Measurements from ENCODE around the gene CFAP54.

Gene CFAP54

DNA sequence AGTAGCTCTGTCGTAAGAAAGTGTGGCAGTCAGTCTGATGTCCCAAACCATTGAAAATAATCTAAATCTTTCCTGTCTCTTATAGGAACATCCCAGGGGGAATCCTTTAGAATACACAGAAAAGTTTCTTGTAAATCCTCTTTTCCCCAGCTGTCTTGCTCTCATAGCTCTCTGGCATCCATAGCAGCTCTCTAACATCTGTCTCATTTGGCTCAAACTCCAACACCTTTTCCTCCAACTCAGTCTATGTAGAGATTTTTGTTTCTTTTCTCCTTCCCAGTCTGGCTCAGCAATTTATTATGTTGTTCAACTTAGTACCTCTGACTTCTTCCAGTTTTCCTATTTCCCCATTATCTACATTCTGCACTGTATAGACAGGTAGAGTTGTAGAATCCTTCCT lies 333.3 kb downstream of the CFAP54 start:
- no peaks in the 10 kb centered on the region for H3K4me1 ChIP-seq (ENCODE audit: control insufficient read depth, insufficient read depth, low read length)

DNA sequence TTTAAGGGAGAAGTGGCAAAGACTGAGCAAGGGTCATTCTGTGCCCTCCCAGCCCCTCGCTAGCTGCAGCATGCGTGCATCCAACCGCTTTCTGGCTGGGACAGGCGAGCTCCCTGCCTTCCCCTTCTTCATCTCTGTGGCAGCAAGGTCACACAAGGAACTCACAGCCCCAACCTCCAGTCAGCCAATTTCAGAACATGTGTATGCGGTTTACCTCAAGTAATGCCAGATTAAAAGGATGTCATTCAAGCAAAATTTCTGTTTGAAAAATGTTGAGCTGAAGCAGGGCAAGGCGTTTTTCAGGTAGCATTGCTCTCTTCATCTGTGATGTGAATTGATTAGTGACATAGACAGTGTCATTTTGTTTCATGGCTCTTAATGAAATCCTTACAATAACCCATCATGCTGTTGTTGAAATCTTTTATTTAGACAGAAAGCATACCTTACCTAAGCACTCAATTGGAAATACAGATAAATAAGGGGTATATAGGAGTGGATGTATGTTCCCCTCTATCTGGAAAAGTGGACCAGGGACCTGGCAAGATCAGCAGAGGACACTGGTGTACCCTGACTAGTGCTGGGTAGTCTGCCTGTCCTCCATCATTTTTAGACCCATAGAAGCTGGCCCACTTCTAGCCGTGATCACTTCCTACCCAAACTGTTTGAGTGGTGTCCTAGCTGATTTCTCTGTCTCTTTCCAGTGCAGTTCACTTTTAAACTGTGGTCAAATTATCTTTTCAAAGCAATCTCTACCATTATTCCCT lies 334.9 kb downstream of the CFAP54 start:
- H3K9me3 ChIP-seq (ENCODE audit: control insufficient read depth in 2 of 2, low read length in 2 of 2): no peaks in the 10 kb centered on the region
- H3K27me3 ChIP-seq (ENCODE audit: control insufficient read depth in 1 of 2, insufficient read depth in 2 of 2, low read length in 2 of 2): no peaks in the 10 kb centered on the region
- no peaks in the 10 kb centered on the region for H3K4me1 ChIP-seq (ENCODE audit: control insufficient read depth, insufficient read depth, low read length)
- no peak overlapping the region for H3K4me3 ChIP-seq (ENCODE audit: low read length in 2 of 2)
- H3K27ac ChIP-seq (ENCODE audit: low read length): no peak overlapping the region
- H3K36me3 ChIP-seq (ENCODE audit: control insufficient read depth in 2 of 2, insufficient read depth in 2 of 2, low read length in 2 of 2): no peaks in the 10 kb centered on the region
- H3K9ac ChIP-seq (ENCODE audit: low read length in 2 of 2): no peak overlapping the region

More for the DNA sequence above, 333.3 kb downstream of the CFAP54 start:
- no peaks in the 10 kb centered on the region for H3K9me3 ChIP-seq (ENCODE audit: control insufficient read depth in 2 of 2, low read length in 2 of 2)
- H3K36me3 ChIP-seq (ENCODE audit: control insufficient read depth in 2 of 2, insufficient read depth in 2 of 2, low read length in 2 of 2): no peaks in the 10 kb centered on the region
- H3K27ac ChIP-seq (ENCODE audit: low read length): no peak overlapping the region
- H3K4me3 ChIP-seq (ENCODE audit: low read length in 2 of 2): no peak overlapping the region
- H3K9ac ChIP-seq (ENCODE audit: low read length in 2 of 2): no peak overlapping the region
- no peaks in the 10 kb centered on the region for H3K27me3 ChIP-seq (ENCODE audit: control insufficient read depth in 1 of 2, insufficient read depth in 2 of 2, low read length in 2 of 2)

DNA sequence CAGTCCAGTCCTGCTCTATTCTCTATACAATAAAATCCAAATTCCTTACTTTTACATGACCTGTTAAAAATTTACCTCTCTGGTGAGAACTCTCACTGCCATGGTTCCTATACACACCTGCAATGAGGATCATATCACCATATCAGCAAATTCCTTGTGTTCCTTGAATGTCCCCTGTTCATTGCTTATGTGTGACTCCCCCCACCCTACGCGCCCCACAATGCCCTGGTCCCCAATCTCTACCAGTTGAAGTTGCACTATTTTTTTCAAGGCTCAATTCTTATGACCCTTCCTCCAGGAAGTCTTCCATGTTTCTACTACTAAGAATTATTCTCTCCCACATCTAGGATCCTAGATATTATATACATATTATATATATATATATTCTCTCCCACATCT lies 335.5 kb downstream of the CFAP54 start:
- Histone ChIP-seq H3K9me3 (ENCODE audit: control insufficient read depth in 2 of 2, low read length in 2 of 2) (no peaks in the 10 kb centered on the region), H3K9ac (ENCODE audit: low read length in 2 of 2) (no peak overlapping the region), H3K27ac (ENCODE audit: low read length) (no peak overlapping the region), H3K4me1 (ENCODE audit: control insufficient read depth, insufficient read depth, low read length) (no peaks in the 10 kb centered on the region), H3K27me3 (ENCODE audit: control insufficient read depth in 1 of 2, insufficient read depth in 2 of 2, low read length in 2 of 2) (no peaks in the 10 kb centered on the region), H3K36me3 (ENCODE audit: control insufficient read depth in 2 of 2, insufficient read depth in 2 of 2, low read length in 2 of 2) (no peaks in the 10 kb centered on the region), H3K4me3 (ENCODE audit: low read length in 2 of 2) (no peak overlapping the region)

- no peaks in the 10 kb centered on the region for H3K36me3 ChIP-seq (ENCODE audit: control insufficient read depth in 2 of 2, insufficient read depth in 2 of 2, low read length in 2 of 2)
- H3K4me3 ChIP-seq (ENCODE audit: low read length in 2 of 2): no peak overlapping the region
- no peaks in the 10 kb centered on the region for H3K9me3 ChIP-seq (ENCODE audit: control insufficient read depth in 2 of 2, low read length in 2 of 2)
- no peak overlapping the region for H3K27ac ChIP-seq (ENCODE audit: low read length)
- no peaks in the 10 kb centered on the region for H3K27me3 ChIP-seq (ENCODE audit: control insufficient read depth in 1 of 2, insufficient read depth in 2 of 2, low read length in 2 of 2)
- H3K9ac ChIP-seq (ENCODE audit: low read length in 2 of 2): no peak overlapping the region
- H3K4me1 ChIP-seq (ENCODE audit: control insufficient read depth, insufficient read depth, low read length): no peaks in the 10 kb centered on the region
Measured at GRCh38 chr12:96828169-96828789, 338.9 kb downstream of the CFAP54 start.

GRCh38 chr12:96829354-96829753 lies 340.0 kb downstream of the CFAP54 start:
- no peaks in the 10 kb centered on the region for H3K27me3 ChIP-seq (ENCODE audit: control insufficient read depth in 1 of 2, insufficient read depth in 2 of 2, low read length in 2 of 2)
- no peak overlapping the region for H3K4me3 ChIP-seq (ENCODE audit: low read length in 2 of 2)
- no peaks in the 10 kb centered on the region for H3K9me3 ChIP-seq (ENCODE audit: control insufficient read depth in 2 of 2, low read length in 2 of 2)
- no peak overlapping the region for H3K9ac ChIP-seq (ENCODE audit: low read length in 2 of 2)
- no peak overlapping the region for H3K27ac ChIP-seq (ENCODE audit: low read length)
- no peaks in the 10 kb centered on the region for H3K4me1 ChIP-seq (ENCODE audit: control insufficient read depth, insufficient read depth, low read length)
- no peaks in the 10 kb centered on the region for H3K36me3 ChIP-seq (ENCODE audit: control insufficient read depth in 2 of 2, insufficient read depth in 2 of 2, low read length in 2 of 2)

DNA sequence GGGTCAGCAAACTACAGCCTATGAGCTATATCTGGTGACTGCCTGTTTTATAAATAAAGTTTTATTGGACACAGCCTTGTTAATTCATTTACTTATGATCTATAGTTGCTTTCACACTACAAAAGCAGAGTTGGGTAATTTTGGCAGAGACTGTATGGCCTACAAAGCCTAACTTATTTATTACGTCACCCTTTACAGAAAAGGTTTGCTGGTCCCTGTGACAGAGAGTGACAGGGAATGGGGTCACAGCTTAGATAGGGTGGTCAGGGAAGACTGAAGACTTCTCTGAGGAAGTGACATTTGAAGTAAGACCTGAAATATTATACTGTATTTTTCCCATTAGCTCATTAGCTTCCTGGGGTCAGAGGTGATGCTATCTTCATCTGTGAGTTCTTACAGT lies 342.0 kb downstream of the CFAP54 start:
- H3K4me1 ChIP-seq (ENCODE audit: control insufficient read depth, insufficient read depth, low read length): no peaks in the 10 kb centered on the region
- no peaks in the 10 kb centered on the region for H3K9me3 ChIP-seq (ENCODE audit: control insufficient read depth in 2 of 2, low read length in 2 of 2)
- H3K27me3 ChIP-seq (ENCODE audit: control insufficient read depth in 1 of 2, insufficient read depth in 2 of 2, low read length in 2 of 2): no peaks in the 10 kb centered on the region
- no peak overlapping the region for H3K27ac ChIP-seq (ENCODE audit: low read length)
- no peak overlapping the region for H3K4me3 ChIP-seq (ENCODE audit: low read length in 2 of 2)
- H3K36me3 ChIP-seq (ENCODE audit: control insufficient read depth in 2 of 2, insufficient read depth in 2 of 2, low read length in 2 of 2): no peaks in the 10 kb centered on the region
- H3K9ac ChIP-seq (ENCODE audit: low read length in 2 of 2): no peak overlapping the region

DNA sequence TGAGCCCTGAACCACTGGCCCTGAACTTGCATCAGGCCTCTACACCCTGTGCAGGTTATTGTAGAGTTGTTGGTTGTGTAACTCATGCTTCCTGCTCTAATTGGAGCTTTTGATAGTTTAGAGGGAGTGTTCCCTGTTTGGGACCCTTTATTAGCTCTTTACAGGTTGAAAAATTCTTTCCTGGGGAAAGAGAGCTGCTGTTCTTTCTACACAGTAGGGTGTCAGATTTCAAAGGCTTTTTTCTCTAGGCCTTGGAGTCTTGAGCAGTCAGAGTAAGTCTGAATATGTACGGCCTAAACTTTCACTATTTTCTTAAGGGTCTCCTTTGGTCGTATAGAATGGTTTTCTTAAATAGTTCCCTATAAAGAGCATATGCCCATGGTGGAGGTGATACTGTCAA lies 356.9 kb downstream of the CFAP54 start:
- no peaks in the 10 kb centered on the region for H3K9me3 ChIP-seq (ENCODE audit: control insufficient read depth in 2 of 2, low read length in 2 of 2)
- no peaks in the 10 kb centered on the region for H3K27me3 ChIP-seq (ENCODE audit: control insufficient read depth in 1 of 2, insufficient read depth in 2 of 2, low read length in 2 of 2)
- no peak overlapping the region for H3K9ac ChIP-seq (ENCODE audit: low read length in 2 of 2)
- no peak overlapping the region for H3K27ac ChIP-seq (ENCODE audit: low read length)
- no peak overlapping the region for H3K4me3 ChIP-seq (ENCODE audit: low read length in 2 of 2)
- H3K4me1 ChIP-seq (ENCODE audit: control insufficient read depth, insufficient read depth, low read length): no peaks in the 10 kb centered on the region
- H3K36me3 ChIP-seq (ENCODE audit: control insufficient read depth in 2 of 2, insufficient read depth in 2 of 2, low read length in 2 of 2): no peaks in the 10 kb centered on the region

DNA sequence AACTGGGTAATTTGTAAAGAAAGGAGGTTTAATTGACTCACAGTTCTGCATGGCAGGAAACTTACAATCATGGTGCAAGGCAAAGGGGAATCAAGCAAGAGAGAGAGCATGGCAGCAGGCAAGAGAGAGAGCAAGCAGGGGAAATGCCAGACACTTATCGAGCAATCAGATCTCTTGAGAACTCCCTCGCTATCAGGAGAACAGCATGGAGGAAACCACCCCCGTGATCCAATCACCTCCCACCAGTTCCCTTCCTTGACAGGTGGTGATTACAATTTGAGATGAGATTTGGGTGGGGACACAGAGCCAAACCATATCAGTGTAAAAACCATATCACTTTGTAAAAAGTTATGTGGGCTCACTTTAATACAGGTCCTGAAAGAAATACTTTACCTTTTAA lies 361.3 kb downstream of the CFAP54 start:
- no peak overlapping the region for H3K4me3 ChIP-seq (ENCODE audit: low read length in 2 of 2)
- H3K27ac ChIP-seq (ENCODE audit: low read length): no peak overlapping the region
- no peaks in the 10 kb centered on the region for H3K36me3 ChIP-seq (ENCODE audit: control insufficient read depth in 2 of 2, insufficient read depth in 2 of 2, low read length in 2 of 2)

GRCh38 chr12:96858162-96858561 lies 368.8 kb downstream of the CFAP54 start:
- H3K27ac ChIP-seq (ENCODE audit: low read length): no peak overlapping the region
- no peak overlapping the region for H3K4me3 ChIP-seq (ENCODE audit: low read length in 2 of 2)
- no peaks in the 10 kb centered on the region for H3K4me1 ChIP-seq (ENCODE audit: control insufficient read depth, insufficient read depth, low read length)
- no peaks in the 10 kb centered on the region for H3K36me3 ChIP-seq (ENCODE audit: control insufficient read depth in 2 of 2, insufficient read depth in 2 of 2, low read length in 2 of 2)
- no peak overlapping the region for H3K9ac ChIP-seq (ENCODE audit: low read length in 2 of 2)
- H3K9me3 ChIP-seq (ENCODE audit: control insufficient read depth in 2 of 2, low read length in 2 of 2): no peaks in the 10 kb centered on the region
- H3K27me3 ChIP-seq (ENCODE audit: control insufficient read depth in 1 of 2, insufficient read depth in 2 of 2, low read length in 2 of 2): no peaks in the 10 kb centered on the region

More for the DNA sequence above, 361.3 kb downstream of the CFAP54 start:
- Histone ChIP-seq H3K9ac (ENCODE audit: low read length in 2 of 2) (no peak overlapping the region), H3K4me1 (ENCODE audit: control insufficient read depth, insufficient read depth, low read length) (no peaks in the 10 kb centered on the region), H3K27me3 (ENCODE audit: control insufficient read depth in 1 of 2, insufficient read depth in 2 of 2, low read length in 2 of 2) (no peaks in the 10 kb centered on the region), H3K9me3 (ENCODE audit: control insufficient read depth in 2 of 2, low read length in 2 of 2) (no peaks in the 10 kb centered on the region)

GRCh38 chr12:96861656-96862055 lies 372.3 kb downstream of the CFAP54 start:
- H3K4me3 ChIP-seq (ENCODE audit: low read length in 2 of 2): no peak overlapping the region
- no peaks in the 10 kb centered on the region for H3K27me3 ChIP-seq (ENCODE audit: control insufficient read depth in 1 of 2, insufficient read depth in 2 of 2, low read length in 2 of 2)
- H3K9ac ChIP-seq (ENCODE audit: low read length in 2 of 2): no peak overlapping the region
- no peak overlapping the region for H3K27ac ChIP-seq (ENCODE audit: low read length)
- H3K9me3 ChIP-seq (ENCODE audit: control insufficient read depth in 2 of 2, low read length in 2 of 2): no peaks in the 10 kb centered on the region
- H3K4me1 ChIP-seq (ENCODE audit: control insufficient read depth, insufficient read depth, low read length): no peaks in the 10 kb centered on the region
- no peaks in the 10 kb centered on the region for H3K36me3 ChIP-seq (ENCODE audit: control insufficient read depth in 2 of 2, insufficient read depth in 2 of 2, low read length in 2 of 2)

- H3K27me3 ChIP-seq (ENCODE audit: control insufficient read depth in 1 of 2, insufficient read depth in 2 of 2, low read length in 2 of 2): no peaks in the 10 kb centered on the region
- no peak overlapping the region for H3K4me3 ChIP-seq (ENCODE audit: low read length in 2 of 2)
- H3K9me3 ChIP-seq (ENCODE audit: control insufficient read depth in 2 of 2, low read length in 2 of 2): no peaks in the 10 kb centered on the region
- H3K4me1 ChIP-seq (ENCODE audit: control insufficient read depth, insufficient read depth, low read length): no peaks in the 10 kb centered on the region
- no peaks in the 10 kb centered on the region for H3K36me3 ChIP-seq (ENCODE audit: control insufficient read depth in 2 of 2, insufficient read depth in 2 of 2, low read length in 2 of 2)
- H3K27ac ChIP-seq (ENCODE audit: low read length): no peak overlapping the region
- H3K9ac ChIP-seq (ENCODE audit: low read length in 2 of 2): no peak overlapping the region
Measured at GRCh38 chr12:96862326-96862725, 372.9 kb downstream of the CFAP54 start.
